SJCRH30 (cell line): Measurements from ENCODE around the gene LARP4. TPM values are rescaled to one million over a fixed set of nuclear protein-coding genes. Genes with fewer than 3 reads are reported as not detected.
A peak's percentile ranks its signal among the peaks of the same experiment; 100 is the strongest.
"Not testable (repeated sequence)": the region's sequence is repeated elsewhere in the genome, so short reads cannot be mapped to it uniquely, and the experiment has no call there.

Experiments
- DNase-seq, 2 experiments: peaks; one replicate each; pipeline ENCODE4 v3.0.0-alpha.2; 2015 to 2020
- H3K27ac ChIP-seq: fragments of 250-450 bp; sonication (Bioruptor Pico); 2 replicates; pipeline ENCODE4 v1.5.1; 2020; ENCODE audit warnings: mild to moderate bottlenecking, moderate library complexity
- H3K27me3 ChIP-seq: fragments of 250-450 bp; sonication (Bioruptor Pico); 2 replicates; pipeline ENCODE4 v1.5.1; 2020; ENCODE audit warnings: mild to moderate bottlenecking, moderate library complexity
- H3K36me3 ChIP-seq: fragments of 250-450 bp; sonication (Bioruptor Pico); 2 replicates; pipeline ENCODE4 v1.5.1; 2020; ENCODE audit warnings: mild to moderate bottlenecking, moderate library complexity
- H3K4me1 ChIP-seq: fragments of 250-450 bp; sonication (Bioruptor Pico); 2 replicates; pipeline ENCODE4 v1.5.1; 2020; ENCODE audit warnings: mild to moderate bottlenecking, moderate library complexity
- H3K4me3 ChIP-seq: fragments of 250-450 bp; sonication (Bioruptor Pico); 2 replicates; pipeline ENCODE4 v1.5.1; 2020; ENCODE audit warnings: mild to moderate bottlenecking, moderate library complexity
- H3K9me3 ChIP-seq: fragments of 250-450 bp; sonication (Bioruptor Pico); replicated peaks from 2 replicates; pipeline ENCODE4 v1.5.1; 2020; ENCODE audit warnings: mild to moderate bottlenecking, moderate library complexity
- total RNA-seq: library from RNA; depleted of rRNA; stranded (reverse); fragments of >200 nt; shearing (Covaris generic); gene quantifications from 2 replicates; pipeline ENCODE4 v1.2.3, GENCODE V29; 2014

LARP4 gene
- total RNA-seq, 1 experiment from 2014 or later, result 77.9 TPM

- Histone ChIP-seq H3K36me3 (no peaks in the 10 kb centered on the region), H3K9me3 (no peaks in the 10 kb centered on the region), H3K4me3 (peak overlapping the region; percentile 21), H3K27ac (no peak overlapping the region), H3K4me1 (no peaks in the 10 kb centered on the region; the same call in 1 of the 2 replicates), H3K27me3 (no peaks in the 10 kb centered on the region)
- DNase-seq, result peak in 1 of 2 experiments; percentile 21
Observed at GRCh38 chr12:50387972-50388478, 12.7 kb upstream of the LARP4 start.

- not testable (repeated sequence) for H3K27me3 ChIP-seq, DNase-seq, H3K36me3 ChIP-seq
Observed at GRCh38 chr12:50388793-50389192, 11.9 kb upstream of the LARP4 start.

GRCh38 chr12:50390316-50390741 lies 10.4 kb upstream of the LARP4 start:
- Histone ChIP-seq H3K36me3 (no peaks in the 10 kb centered on the region), H3K27ac (no peak overlapping the region), H3K9me3 (no peaks in the 10 kb centered on the region), H3K4me3 (no peak overlapping the region), H3K4me1 (peaks cover 4% of the 10 kb centered on the region; the same call in 1 of the 2 replicates), H3K27me3 (no peaks in the 10 kb centered on the region)
- no peak for DNase-seq

More at GRCh38 chr12:50388793-50389192, 11.9 kb upstream of the LARP4 start:
- not testable (repeated sequence) for H3K4me3 ChIP-seq, H3K27ac ChIP-seq, H3K4me1 ChIP-seq, H3K9me3 ChIP-seq

DNA sequence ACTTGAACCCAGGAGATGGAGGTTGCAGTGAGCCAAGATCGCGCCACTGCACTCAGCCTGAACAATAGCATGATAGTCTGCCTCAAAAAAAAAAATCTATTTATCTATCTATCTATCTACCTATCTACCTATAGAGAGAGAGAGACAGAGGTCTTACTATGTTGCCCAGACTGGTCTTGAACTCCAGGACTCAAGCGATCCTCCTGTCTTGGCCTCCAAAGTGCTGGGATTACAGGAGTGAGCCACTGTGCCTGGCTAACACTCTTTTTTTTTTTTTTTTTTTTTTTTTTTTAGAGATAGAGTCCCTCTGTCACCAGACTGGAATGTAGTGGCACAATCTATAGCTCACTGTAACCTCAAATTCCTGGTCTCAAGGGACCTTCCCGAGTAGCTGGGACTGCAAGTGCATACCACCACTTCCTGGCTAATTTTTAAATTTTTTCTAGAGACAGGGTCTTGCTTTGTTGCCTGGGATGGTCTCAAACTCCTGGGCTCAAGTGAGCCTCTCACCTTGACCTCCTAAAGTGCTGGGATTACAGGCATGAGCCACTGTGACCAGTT lies 6.1 kb upstream of the LARP4 start:
- no peak overlapping the region for H3K27ac ChIP-seq

DNA sequence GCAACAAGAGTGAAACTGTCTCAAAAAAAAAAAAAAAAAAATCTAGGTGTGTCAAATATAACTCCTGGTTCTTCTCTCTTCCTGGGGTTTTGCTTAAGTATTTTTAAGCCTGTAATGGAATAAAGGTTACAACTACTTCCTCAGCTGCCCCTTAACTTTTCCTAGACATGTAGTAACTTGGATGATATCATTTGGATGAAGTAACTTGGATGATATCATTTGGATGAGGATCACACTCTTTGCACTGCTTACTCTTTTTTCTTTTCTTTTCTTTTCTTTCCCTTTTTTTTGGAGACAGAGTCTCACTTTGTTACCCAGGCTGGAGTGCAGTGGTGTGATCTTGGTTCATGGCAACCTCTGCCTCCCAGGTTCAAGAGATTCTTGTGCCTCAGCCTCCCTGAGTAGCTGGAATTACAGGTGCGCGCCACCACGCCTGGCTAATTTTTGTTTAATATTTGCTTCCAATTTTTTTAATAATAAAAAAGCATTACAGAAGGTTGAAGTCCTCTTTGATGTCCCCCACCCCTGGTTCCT lies 3.5 kb upstream of the LARP4 start:
- Histone ChIP-seq H3K4me3 (no peak overlapping the region), H3K27me3 (no peaks in the 10 kb centered on the region), H3K27ac (no peak overlapping the region; the same call in 1 of the 2 replicates), H3K4me1 (peaks cover 9% of the 10 kb centered on the region; the same call in 1 of the 2 replicates), H3K9me3 (no peaks in the 10 kb centered on the region), H3K36me3 (no peaks in the 10 kb centered on the region; the same call in 1 of the 2 replicates)
- no peak for DNase-seq

More for the DNA sequence above, 6.1 kb upstream of the LARP4 start:
- DNase-seq, result peak; percentile 59 to 64
- no peaks in the 10 kb centered on the region for H3K36me3 ChIP-seq
- no peaks in the 10 kb centered on the region for H3K9me3 ChIP-seq
- H3K4me3 ChIP-seq, result no peak overlapping the region
- peaks cover 9% of the 10 kb centered on the region; the same call in 1 of the 2 replicates for H3K4me1 ChIP-seq
- no peaks in the 10 kb centered on the region for H3K27me3 ChIP-seq

DNA sequence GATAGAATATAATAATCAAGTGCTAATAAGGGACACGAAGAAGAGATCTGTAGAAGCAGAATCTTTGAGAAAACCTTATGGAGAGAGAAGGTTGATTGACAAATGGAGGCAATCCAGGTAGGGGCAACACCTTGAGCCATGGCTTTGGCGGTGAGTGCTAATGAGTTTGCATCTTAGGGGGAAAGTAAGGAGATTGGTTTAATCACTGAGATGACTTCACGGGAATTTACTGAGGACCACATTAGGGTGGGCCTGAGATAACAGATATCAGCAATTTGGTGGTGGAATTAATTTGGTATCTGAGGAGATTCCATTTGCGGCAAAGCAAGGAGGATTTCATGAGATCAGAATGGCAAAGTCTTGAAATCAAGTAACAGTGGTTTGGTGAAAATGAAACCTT lies 1.8 kb upstream of the LARP4 start:
- Histone ChIP-seq H3K27ac (no peak overlapping the region), H3K4me1 (peaks cover 17% of the 10 kb centered on the region), H3K27me3 (no peaks in the 10 kb centered on the region), H3K9me3 (no peaks in the 10 kb centered on the region), H3K36me3 (no peaks in the 10 kb centered on the region; the same call in 1 of the 2 replicates), H3K4me3 (no peak overlapping the region)
- DNase-seq, result no peak

DNA sequence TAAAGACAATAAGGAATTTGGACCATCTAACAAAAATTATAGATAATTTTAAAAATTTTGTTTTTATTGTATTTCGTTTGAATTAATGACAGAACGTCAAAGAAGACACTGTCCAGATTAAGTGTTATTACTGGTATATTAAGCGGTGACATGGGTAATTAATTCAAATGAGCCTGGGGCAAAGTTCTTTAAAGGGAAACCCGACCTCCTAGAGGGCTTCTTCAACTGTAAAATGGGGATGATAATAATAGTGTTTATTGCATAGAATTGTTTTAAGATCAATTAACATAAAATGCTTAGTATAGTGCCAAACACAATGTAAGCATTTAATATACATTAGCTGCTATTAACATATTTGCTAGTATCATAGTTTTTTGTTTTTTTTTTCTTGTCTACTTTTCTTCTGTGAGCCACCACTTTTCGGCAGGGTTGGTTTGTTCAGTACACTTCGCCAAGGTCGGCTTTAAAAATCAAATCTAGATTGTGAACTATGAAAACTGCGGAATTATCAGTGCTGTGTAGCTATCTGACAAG lies 514 bp upstream of the LARP4 start:
- peak in 1 of 2 experiments; percentile 73 for DNase-seq

DNA sequence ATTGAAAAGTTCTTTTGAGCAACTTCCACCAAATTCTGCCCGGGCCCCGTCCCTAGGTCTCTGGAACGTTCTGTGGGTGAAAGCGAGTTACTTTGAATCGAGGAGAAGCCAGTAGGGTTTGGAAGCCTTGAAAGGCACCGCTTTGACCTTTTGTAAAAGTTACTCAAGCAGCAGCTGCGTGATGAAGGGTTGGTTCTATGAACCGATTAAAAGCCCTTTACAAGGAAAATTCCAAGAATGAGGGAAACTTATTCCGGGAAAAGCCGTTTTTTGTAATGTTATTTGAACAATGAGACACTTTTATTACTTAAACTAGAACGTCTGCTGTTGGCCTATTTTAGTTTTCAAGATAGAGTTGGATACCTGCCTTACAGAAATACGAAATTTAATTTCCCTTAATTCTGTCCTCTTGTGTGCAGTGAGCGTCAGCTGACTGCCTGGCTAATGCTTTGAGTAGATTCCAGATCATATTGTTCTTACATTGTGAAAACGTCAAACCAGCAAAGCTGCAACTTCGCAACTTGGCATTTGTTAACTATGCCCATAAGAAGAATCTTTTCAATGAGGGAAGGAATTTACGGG lies 906 bp downstream of the LARP4 start:
- Histone ChIP-seq H3K27me3 (no peaks in the 10 kb centered on the region), H3K4me3 (peak overlapping the region; percentile 86)
- DNase-seq, result no peak

More for the DNA sequence above, 514 bp upstream of the LARP4 start:
- Histone ChIP-seq H3K27me3 (no peaks in the 10 kb centered on the region), H3K4me1 (peaks cover 13% of the 10 kb centered on the region), H3K9me3 (no peaks in the 10 kb centered on the region), H3K36me3 (no peaks in the 10 kb centered on the region; the same call in 1 of the 2 replicates), H3K27ac (peak overlapping the region; percentile 72), H3K4me3 (peak overlapping the region; percentile 86)

GRCh38 chr12:50402264-50403000 lies 1.7 kb downstream of the LARP4 start:
- peak overlapping the region; percentile 86 for H3K4me3 ChIP-seq
- H3K9me3 ChIP-seq, result no peaks in the 10 kb centered on the region
- peaks cover 6% of the 10 kb centered on the region; the same call in 1 of the 2 replicates for H3K36me3 ChIP-seq
- H3K27ac ChIP-seq, result peak overlapping the region; percentile 72; the same call in 1 of the 2 replicates
- peaks cover 8% of the 10 kb centered on the region for H3K4me1 ChIP-seq
- no peak for DNase-seq
- no peaks in the 10 kb centered on the region for H3K27me3 ChIP-seq

More for the DNA sequence above, 906 bp downstream of the LARP4 start:
- Histone ChIP-seq H3K27ac (peak overlapping the region; percentile 72), H3K36me3 (peaks cover 3% of the 10 kb centered on the region; the same call in 1 of the 2 replicates), H3K9me3 (no peaks in the 10 kb centered on the region), H3K4me1 (peaks cover 8% of the 10 kb centered on the region)

- Histone ChIP-seq H3K27ac (no peak overlapping the region), H3K4me3 (peak overlapping the region; percentile 86), H3K4me1 (peaks cover 8% of the 10 kb centered on the region), H3K36me3 (peaks cover 10% of the 10 kb centered on the region; the same call in 1 of the 2 replicates), H3K9me3 (no peaks in the 10 kb centered on the region), H3K27me3 (no peaks in the 10 kb centered on the region)
- no peak for DNase-seq
Observed at GRCh38 chr12:50403001-50403440, 2.3 kb downstream of the LARP4 start.

DNA sequence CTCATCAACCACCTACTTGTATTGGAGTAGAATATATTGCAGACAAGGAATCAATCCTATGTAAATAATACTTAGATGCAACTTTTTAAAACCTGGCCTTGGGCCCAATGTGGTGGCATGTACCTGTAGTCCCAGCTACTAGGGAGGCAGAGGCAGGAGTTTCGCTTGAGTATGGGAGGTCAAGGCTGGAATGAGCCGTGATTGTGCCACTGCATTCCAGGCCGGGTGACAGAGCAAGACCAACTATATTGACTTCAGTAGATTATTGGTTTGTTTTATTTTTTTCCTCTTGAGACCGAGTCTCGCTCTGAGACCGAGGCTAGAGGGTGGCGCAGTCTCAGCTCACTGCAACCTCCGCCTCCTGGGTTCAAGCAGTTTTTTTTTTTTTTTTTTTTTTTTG lies 3.6 kb downstream of the LARP4 start:
- no peak overlapping the region for H3K4me3 ChIP-seq
- H3K27ac ChIP-seq, result no peak overlapping the region
- H3K9me3 ChIP-seq, result no peaks in the 10 kb centered on the region
- peaks cover 14% of the 10 kb centered on the region for H3K36me3 ChIP-seq
- no peaks in the 10 kb centered on the region for H3K27me3 ChIP-seq
- DNase-seq, result no peak
- peaks cover 8% of the 10 kb centered on the region for H3K4me1 ChIP-seq

GRCh38 chr12:50411051-50411660 lies 10.5 kb downstream of the LARP4 start:
- no peaks in the 10 kb centered on the region for H3K4me1 ChIP-seq
- H3K36me3 ChIP-seq, result peaks cover 35% of the 10 kb centered on the region
- no peak for DNase-seq
- no peak overlapping the region for H3K4me3 ChIP-seq
- H3K27me3 ChIP-seq, result no peaks in the 10 kb centered on the region
- H3K27ac ChIP-seq, result no peak overlapping the region
- no peaks in the 10 kb centered on the region; the same call in 1 of the 2 replicates for H3K9me3 ChIP-seq

GRCh38 chr12:50415899-50416479 lies 15.3 kb downstream of the LARP4 start:
- no peak overlapping the region for H3K4me3 ChIP-seq
- DNase-seq, result no peak
- no peaks in the 10 kb centered on the region; the same call in 1 of the 2 replicates for H3K9me3 ChIP-seq
- no peaks in the 10 kb centered on the region for H3K4me1 ChIP-seq
- no peaks in the 10 kb centered on the region for H3K27me3 ChIP-seq
- H3K36me3 ChIP-seq, result peaks cover 50% of the 10 kb centered on the region
- H3K27ac ChIP-seq, result no peak overlapping the region
